ENCODE measurements around the gene NKRF.

NKRF gene

GRCh38 chrX:119636419-119636818 is 30.2 kb upstream of the NKRF start:
- TF ChIP-seq CTCF (IDR thresholded peaks at IDR 0.05; ENCODE audit: unreplicated experiment in 3 of 3), result no peak
- Mint-ChIP-seq H3K36me3 (ENCODE audit: low read depth) (peaks cover 65% of the 10 kb centered on the region), H3K4me3 (no peak overlapping the region), H3K9me3 (peaks cover 20% of the 10 kb centered on the region), H3K27ac (no peak overlapping the region), H3K4me1 (peaks cover 3% of the 10 kb centered on the region), H3K27me3 (ENCODE audit: low read depth) (no peaks in the 10 kb centered on the region)

- Mint-ChIP-seq H3K9me3 (peaks cover 18% of the 10 kb centered on the region), H3K36me3 (ENCODE audit: low read depth) (peaks cover 61% of the 10 kb centered on the region), H3K4me3 (no peak overlapping the region), H3K4me1 (peaks cover 2% of the 10 kb centered on the region), H3K27me3 (ENCODE audit: low read depth) (no peaks in the 10 kb centered on the region), H3K27ac (no peak overlapping the region)
- TF ChIP-seq CTCF (IDR thresholded peaks at IDR 0.05; ENCODE audit: unreplicated experiment in 3 of 3), result no peak
These were observed 29.6 kb upstream of the NKRF start for GRCh38 chrX:119635799-119636198.

- Mint-ChIP-seq H3K4me3 (no peak overlapping the region), H3K36me3 (ENCODE audit: low read depth) (peaks cover 61% of the 10 kb centered on the region), H3K27ac (no peak overlapping the region), H3K9me3 (peaks cover 18% of the 10 kb centered on the region), H3K27me3 (ENCODE audit: low read depth) (no peaks in the 10 kb centered on the region), H3K4me1 (no peaks in the 10 kb centered on the region)
- TF ChIP-seq CTCF (IDR thresholded peaks at IDR 0.05; ENCODE audit: unreplicated experiment in 3 of 3), result no peak
These were observed 29.0 kb upstream of the NKRF start for GRCh38 chrX:119635179-119635578.

- peaks cover 13% of the 10 kb centered on the region for H3K4me1 Mint-ChIP-seq
- H3K4me3 Mint-ChIP-seq, result no peak overlapping the region
- TF ChIP-seq CTCF (IDR thresholded peaks at IDR 0.05; ENCODE audit: unreplicated experiment in 3 of 3), result no peak
- no peak overlapping the region for H3K27ac Mint-ChIP-seq
- H3K27me3 Mint-ChIP-seq (ENCODE audit: low read depth), result no peaks in the 10 kb centered on the region
- peaks cover 27% of the 10 kb centered on the region for H3K36me3 Mint-ChIP-seq (ENCODE audit: low read depth)
- peaks cover 5% of the 10 kb centered on the region for H3K9me3 Mint-ChIP-seq
These were observed 19.6 kb upstream of the NKRF start for GRCh38 chrX:119625843-119626242.

- no peak for TF ChIP-seq CTCF (IDR thresholded peaks at IDR 0.05; ENCODE audit: unreplicated experiment in 3 of 3)
- Mint-ChIP-seq H3K36me3 (ENCODE audit: low read depth) (peaks cover 24% of the 10 kb centered on the region), H3K4me3 (no peak overlapping the region), H3K9me3 (peaks cover 5% of the 10 kb centered on the region), H3K4me1 (peaks cover 13% of the 10 kb centered on the region), H3K27ac (peak overlapping the region in 1 of 3 experiments; percentile 36), H3K27me3 (ENCODE audit: low read depth) (no peaks in the 10 kb centered on the region)
These were observed 18.9 kb upstream of the NKRF start for GRCh38 chrX:119624951-119625668.

GRCh38 chrX:119624417-119624816 is 18.2 kb upstream of the NKRF start:
- Mint-ChIP-seq H3K27me3 (ENCODE audit: low read depth) (no peaks in the 10 kb centered on the region), H3K4me3 (no peak overlapping the region), H3K36me3 (ENCODE audit: low read depth) (peaks cover 28% of the 10 kb centered on the region), H3K27ac (no peak overlapping the region), H3K9me3 (peaks cover 3% of the 10 kb centered on the region), H3K4me1 (peaks cover 13% of the 10 kb centered on the region)
- no peak for TF ChIP-seq CTCF (IDR thresholded peaks at IDR 0.05; ENCODE audit: unreplicated experiment in 3 of 3)
